Fibroblast of peridontal ligament (primary cell): ENCODE results near the gene TUBA1A.
"Not testable (repeated sequence)": the region's sequence is repeated elsewhere in the genome, so short reads cannot be mapped to it uniquely, and the experiment has no call there.

ENCODE experiments used
- DNase-seq: peaks from one replicate; pipeline ENCODE4 v3.0.0-alpha.2; 2010; ENCODE audit errors: extremely low read depth

Gene TUBA1A

GRCh38 chr12:49201595-49202295 is 12.9 kb upstream of the TUBA1A start:
- DNase-seq = peak; percentile 45

- peak; percentile 95 for DNase-seq
Measured at GRCh38 chr12:49200919-49201594, 12.2 kb upstream of the TUBA1A start.

- DNase-seq = peak; percentile 93
Measured at GRCh38 chr12:49198431-49199155, 9.7 kb upstream of the TUBA1A start.

- no peak for DNase-seq
Measured at GRCh38 chr12:49197256-49197655, 8.4 kb upstream of the TUBA1A start.

- DNase-seq = no peak
Measured at GRCh38 chr12:49195736-49196135, 6.9 kb upstream of the TUBA1A start.

- not testable (repeated sequence) for DNase-seq
Measured at GRCh38 chr12:49193746-49194145, 4.9 kb upstream of the TUBA1A start.

GRCh38 chr12:49191498-49191897 is 2.6 kb upstream of the TUBA1A start:
- DNase-seq = not testable (repeated sequence)

GRCh38 chr12:49190974-49191373 is 2.1 kb upstream of the TUBA1A start:
- no peak for DNase-seq

GRCh38 chr12:49189731-49190716 is 1.1 kb upstream of the TUBA1A start:
- DNase-seq = no peak

GRCh38 chr12:49188201-49188915 is 522 bp downstream of the TUBA1A start:
- DNase-seq = peak; percentile 78

- DNase-seq = peak; percentile 77
Measured at GRCh38 chr12:49187184-49187583, 1.7 kb downstream of the TUBA1A start.

- not testable (repeated sequence) for DNase-seq
Measured at GRCh38 chr12:49186307-49186706, 2.6 kb downstream of the TUBA1A start.

- DNase-seq = not testable (repeated sequence)
Measured at GRCh38 chr12:49184697-49185096, 4.2 kb downstream of the TUBA1A start.

GRCh38 chr12:49183214-49183950 is 5.5 kb downstream of the TUBA1A start:
- peak; percentile 2 for DNase-seq

- DNase-seq = no peak
Measured at GRCh38 chr12:49174218-49174617, 14.7 kb downstream of the TUBA1A start.

GRCh38 chr12:49170924-49171323 is 18.0 kb downstream of the TUBA1A start:
- no peak for DNase-seq

- DNase-seq = no peak
Measured at GRCh38 chr12:49165114-49165513, 23.8 kb downstream of the TUBA1A start.

- not testable (repeated sequence) for DNase-seq
Measured at GRCh38 chr12:49161901-49162300, 27.0 kb downstream of the TUBA1A start.

- no peak for DNase-seq
Measured at GRCh38 chr12:49161092-49161795, 27.6 kb downstream of the TUBA1A start.
